Measurements from ENCODE around the gene SKAP1. TPM values are rescaled to one million over a fixed set of nuclear protein-coding genes. Genes with fewer than 3 reads are reported as not detected.

SKAP1 gene
- total RNA-seq, 1 donor from 2014 or later = 0.69 TPM

- H3K4me1 Mint-ChIP-seq (ENCODE audit: low read depth) = peaks cover 5% of the 10 kb centered on the region
- TF ChIP-seq CTCF (IDR thresholded peaks at IDR 0.05; ENCODE audit: unreplicated experiment) = no peak
- H3K27ac Mint-ChIP-seq = no peak overlapping the region
- H3K27me3 Mint-ChIP-seq = peaks cover 33% of the 10 kb centered on the region
- DNase-seq (ENCODE audit: low spot score, unreplicated experiment) = no peak
- no peaks in the 10 kb centered on the region for H3K9me3 Mint-ChIP-seq (ENCODE audit: low read depth)
- H3K4me3 Mint-ChIP-seq (ENCODE audit: low read depth) = no peak overlapping the region
- no peaks in the 10 kb centered on the region for H3K36me3 Mint-ChIP-seq (ENCODE audit: insufficient read depth)
These were observed 252.2 kb downstream of the SKAP1 start for GRCh38 chr17:48177816-48178215.

- H3K4me1 Mint-ChIP-seq (ENCODE audit: low read depth) = peaks cover 5% of the 10 kb centered on the region
- H3K27ac Mint-ChIP-seq = no peak overlapping the region
These were observed 253.6 kb downstream of the SKAP1 start for GRCh38 chr17:48176471-48176855.

GRCh38 chr17:48175692-48176470 lies 254.1 kb downstream of the SKAP1 start:
- Mint-ChIP-seq H3K9me3 (ENCODE audit: low read depth) (no peaks in the 10 kb centered on the region), H3K4me3 (ENCODE audit: low read depth) (no peak overlapping the region), H3K4me1 (ENCODE audit: low read depth) (peaks cover 5% of the 10 kb centered on the region), H3K36me3 (ENCODE audit: insufficient read depth) (no peaks in the 10 kb centered on the region), H3K27ac (no peak overlapping the region), H3K27me3 (peaks cover 32% of the 10 kb centered on the region)
- no peak for TF ChIP-seq CTCF (IDR thresholded peaks at IDR 0.05; ENCODE audit: unreplicated experiment)
- no peak for DNase-seq (ENCODE audit: low spot score, unreplicated experiment)

More at GRCh38 chr17:48176471-48176855, 253.6 kb downstream of the SKAP1 start:
- no peaks in the 10 kb centered on the region for H3K9me3 Mint-ChIP-seq (ENCODE audit: low read depth)
- no peak for DNase-seq (ENCODE audit: low spot score, unreplicated experiment)
- no peak overlapping the region for H3K4me3 Mint-ChIP-seq (ENCODE audit: low read depth)
- peaks cover 30% of the 10 kb centered on the region for H3K27me3 Mint-ChIP-seq
- H3K36me3 Mint-ChIP-seq (ENCODE audit: insufficient read depth) = no peaks in the 10 kb centered on the region
- no peak for TF ChIP-seq CTCF (IDR thresholded peaks at IDR 0.05; ENCODE audit: unreplicated experiment)

GRCh38 chr17:48174833-48175523 lies 255.0 kb downstream of the SKAP1 start:
- H3K27me3 Mint-ChIP-seq = peaks cover 30% of the 10 kb centered on the region
- no peak for TF ChIP-seq CTCF (IDR thresholded peaks at IDR 0.05; ENCODE audit: unreplicated experiment)
- no peak overlapping the region for H3K27ac Mint-ChIP-seq
- H3K4me1 Mint-ChIP-seq (ENCODE audit: low read depth) = no peaks in the 10 kb centered on the region
- no peak overlapping the region for H3K4me3 Mint-ChIP-seq (ENCODE audit: low read depth)
- H3K36me3 Mint-ChIP-seq (ENCODE audit: insufficient read depth) = no peaks in the 10 kb centered on the region
- no peaks in the 10 kb centered on the region for H3K9me3 Mint-ChIP-seq (ENCODE audit: low read depth)
- DNase-seq (ENCODE audit: low spot score, unreplicated experiment) = no peak

GRCh38 chr17:48173191-48173984 lies 256.6 kb downstream of the SKAP1 start:
- no peak for TF ChIP-seq CTCF (IDR thresholded peaks at IDR 0.05; ENCODE audit: unreplicated experiment)
- Mint-ChIP-seq H3K9me3 (ENCODE audit: low read depth) (no peaks in the 10 kb centered on the region), H3K4me1 (ENCODE audit: low read depth) (peaks cover 3% of the 10 kb centered on the region), H3K27ac (no peak overlapping the region), H3K36me3 (ENCODE audit: insufficient read depth) (no peaks in the 10 kb centered on the region), H3K4me3 (ENCODE audit: low read depth) (no peak overlapping the region), H3K27me3 (peaks cover 22% of the 10 kb centered on the region)
- no peak for DNase-seq (ENCODE audit: low spot score, unreplicated experiment)

All from progenitor cell of endocrine pancreas (in vitro differentiated cells).